AG10803 (cell line): Measurements from ENCODE around the gene IRF4.

ENCODE experiments used
- DNase-seq: peaks from one replicate; pipeline ENCODE4 v3.0.0; 2010; ENCODE audit warnings: low read depth
- H3K4me3 ChIP-seq: 2 replicates; pipeline ENCODE4 v1.5.1; 2011; ENCODE audit warnings: mild to moderate bottlenecking, low read length, control low read depth
- CTCF ChIP-seq: conservative IDR thresholded peaks from 2 replicates; pipeline ENCODE4 v1.5.1; 2011; ENCODE audit warnings: mild to moderate bottlenecking, low read length, control low read depth, inconsistent platforms

The IRF4 gene

GRCh38 chr6:436308-437036 lies 44.9 kb downstream of the IRF4 start:
- TF ChIP-seq CTCF: no peak
- peak; percentile 77 for DNase-seq

DNA sequence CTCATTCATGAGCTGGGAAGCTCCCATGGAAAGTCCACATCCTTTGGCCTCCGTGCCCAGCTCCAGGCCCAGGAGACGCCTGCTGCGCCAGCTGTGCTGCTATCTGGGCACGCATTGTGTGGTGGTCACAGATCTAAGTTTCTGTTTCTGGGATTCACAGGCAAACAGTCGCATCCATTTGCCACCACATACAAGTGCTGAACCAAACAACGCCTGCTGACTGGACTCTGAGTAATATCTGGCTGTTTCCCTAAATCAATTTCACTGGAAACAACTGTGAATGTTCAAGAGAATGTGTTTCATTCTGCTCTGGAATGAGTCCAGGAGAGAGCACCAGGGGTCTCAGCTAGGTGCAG lies 45.5 kb downstream of the IRF4 start:
- H3K4me3 ChIP-seq: no peak overlapping the region
- DNase-seq: no peak
- no peak for TF ChIP-seq CTCF

More at GRCh38 chr6:436308-437036, 44.9 kb downstream of the IRF4 start:
- H3K4me3 ChIP-seq: no peak overlapping the region

DNA sequence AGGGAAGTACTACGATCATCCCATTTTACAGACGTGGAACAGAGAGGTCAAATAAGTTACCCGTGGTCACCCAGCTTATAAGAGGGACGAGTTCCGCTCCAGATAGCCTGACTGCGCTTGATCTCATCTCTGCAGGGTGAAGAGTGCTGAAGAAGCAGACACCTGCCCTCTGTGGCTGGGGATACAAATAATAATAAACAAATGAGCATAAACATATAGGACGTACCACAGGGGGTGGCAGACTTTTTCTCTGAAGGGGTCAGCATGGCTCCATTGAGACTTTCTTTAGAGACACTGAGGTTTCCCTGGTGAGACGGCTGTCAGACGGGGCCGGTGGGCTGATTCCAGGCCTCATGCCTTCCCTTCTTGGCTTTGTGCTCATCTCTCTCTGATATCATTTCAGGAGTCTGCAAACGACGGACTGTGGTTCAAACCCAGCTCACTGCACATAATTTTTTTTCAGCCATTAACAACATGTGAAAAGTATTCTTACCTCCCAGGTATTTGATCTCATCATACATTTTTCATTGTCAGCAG lies 47.1 kb downstream of the IRF4 start:
- DNase-seq: no peak
- no peak overlapping the region for H3K4me3 ChIP-seq
- no peak for TF ChIP-seq CTCF

DNA sequence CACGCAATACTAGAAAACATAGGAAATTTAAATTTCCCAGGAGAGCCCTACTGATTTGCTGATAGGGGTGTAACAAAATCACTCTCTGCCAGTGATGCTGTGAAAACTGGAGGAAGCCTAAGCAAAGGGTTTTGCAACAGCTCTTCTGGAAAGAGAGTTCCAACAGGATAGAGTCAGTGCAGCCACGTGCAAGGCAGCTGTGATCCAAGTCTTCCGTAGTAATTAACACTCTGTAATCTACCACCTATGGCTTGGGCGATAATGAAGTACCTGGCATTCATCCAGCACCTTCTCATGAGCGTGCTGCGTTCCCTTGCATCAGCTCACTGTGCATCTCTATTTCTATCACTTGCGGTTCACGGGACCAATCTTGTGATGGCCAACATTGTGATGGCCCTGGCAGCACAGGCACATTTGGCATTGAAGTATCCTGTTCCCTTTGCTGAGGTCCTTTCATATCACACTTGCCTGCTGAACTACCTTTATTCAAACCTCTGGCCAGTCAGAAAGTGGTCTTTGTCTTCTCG lies 48.2 kb downstream of the IRF4 start:
- peak; percentile 9 for DNase-seq
- TF ChIP-seq CTCF: no peak
- H3K4me3 ChIP-seq: no peak overlapping the region

DNA sequence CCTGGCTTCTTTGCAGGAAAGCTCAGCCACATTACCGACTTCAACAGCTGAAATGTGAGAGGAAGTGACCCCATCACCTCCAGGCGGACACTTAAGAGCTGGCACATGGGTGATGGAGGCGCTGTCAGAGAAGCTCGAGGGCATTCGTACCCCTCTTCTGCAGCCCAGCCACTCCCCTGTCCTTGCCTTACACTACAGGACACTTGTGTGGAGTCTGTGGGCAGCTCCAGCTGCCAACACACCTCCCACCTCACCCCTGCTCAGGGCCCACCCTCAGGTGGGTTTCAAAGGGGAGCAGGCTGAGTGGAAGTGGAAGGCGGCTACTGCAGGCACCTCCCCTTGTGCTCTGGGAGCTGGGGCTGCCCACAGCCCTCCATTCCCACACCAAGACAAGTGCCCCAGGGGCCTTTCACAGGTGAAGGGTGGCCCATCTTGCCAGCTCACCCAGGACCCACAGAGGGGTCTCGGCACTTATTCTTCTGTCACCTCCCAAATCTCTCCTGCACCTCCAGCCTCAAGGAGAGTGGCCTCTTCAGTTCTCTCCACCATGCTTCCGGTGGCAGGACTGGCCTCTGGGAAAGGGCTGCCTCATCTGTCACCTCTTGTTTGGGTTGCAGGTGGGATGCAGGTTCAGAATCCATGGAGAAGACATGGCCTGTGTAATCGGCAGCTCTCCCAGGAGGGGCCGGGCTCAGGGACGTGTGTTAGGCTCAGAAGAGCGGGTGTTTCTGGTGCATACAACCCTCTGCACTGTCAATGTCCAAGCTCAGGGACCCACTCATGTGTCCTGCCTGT lies 49.8 kb downstream of the IRF4 start:
- DNase-seq: no peak
- H3K4me3 ChIP-seq: no peak overlapping the region
- no peak for TF ChIP-seq CTCF

DNA sequence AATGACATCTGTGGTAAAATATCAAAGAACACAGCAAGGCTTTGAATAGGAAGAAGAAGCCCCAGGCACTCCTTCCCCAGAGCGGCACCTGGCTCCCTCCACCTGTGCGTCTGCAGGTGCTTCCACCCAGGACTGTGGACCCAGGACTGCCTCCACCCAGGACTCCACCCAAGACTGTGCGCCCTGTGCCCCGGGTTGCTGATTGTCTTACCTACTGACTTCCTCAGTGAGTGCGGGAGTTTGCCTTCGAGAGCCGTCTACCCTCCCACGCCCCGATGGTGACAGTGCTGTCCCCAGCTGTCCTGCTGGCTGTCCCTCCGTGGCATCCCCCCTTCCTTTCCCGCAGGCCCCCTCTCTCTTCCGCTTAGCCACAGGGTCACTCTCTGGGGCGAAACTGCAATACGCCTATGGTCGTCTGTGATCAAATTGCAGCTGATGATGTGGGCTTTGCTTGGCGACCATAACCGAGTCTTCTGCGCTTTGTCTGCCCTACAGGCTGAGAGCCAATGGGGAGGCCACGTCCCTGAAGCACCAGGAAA lies 52.1 kb downstream of the IRF4 start:
- TF ChIP-seq CTCF: no peak
- DNase-seq: no peak
- H3K4me3 ChIP-seq: no peak overlapping the region
